Thoracic aorta (tissue), 2 donors: Measurements from ENCODE around the gene TP63. TPM values are rescaled to one million over a fixed set of nuclear protein-coding genes. Genes with fewer than 3 reads are reported as not detected.

ENCODE experiments used
- ATAC-seq: fragments of 150-250 bp; one replicate; pipeline ENCODE4 v1.8.0; 2017; ENCODE audit warnings: low read depth; ENCODE audit not compliant: insufficient number of reproducible peaks, low FRiP score
- DNase-seq: peaks from one replicate; pipeline ENCODE4 v3.0.0-alpha.2; 2020; ENCODE audit warnings: low spot score
- H3K27ac ChIP-seq, 2 donors: fragments of 200-600 bp; sonication (generic); 1 replicate in 1 of 2; 2 replicates in 1 of 2; pipeline ENCODE4 v1.5.1; 2016; ENCODE audit warnings: mild to moderate bottlenecking in 2 of 2, moderate library complexity in 2 of 2
- H3K27me3 ChIP-seq: fragments of 200-600 bp; sonication (generic); replicated peaks from 2 replicates; pipeline ENCODE4 v1.6.0; 2016; ENCODE audit warnings: mild to moderate bottlenecking; ENCODE audit not compliant: insufficient read depth
- H3K36me3 ChIP-seq: fragments of 200-600 bp; sonication (generic); one replicate; pipeline ENCODE4 v1.5.1; 2016
- H3K4me1 ChIP-seq, 2 donors: fragments of 200-600 bp; sonication (generic); 1 replicate in 1 of 2; 2 replicates in 1 of 2; pipeline versions ENCODE4 v1.5.1 to v1.6.0; 2016; ENCODE audit warnings: low read depth in 2 of 2, mild to moderate bottlenecking in 1 of 2; ENCODE audit not compliant: control insufficient read depth in 1 of 2
- H3K4me3 ChIP-seq: fragments of 200-600 bp; sonication (generic); 2 replicates; pipeline ENCODE4 v1.5.1; 2016; ENCODE audit warnings: mild to moderate bottlenecking
- H3K9me3 ChIP-seq: fragments of 200-600 bp; sonication (generic); 2 replicates; pipeline ENCODE4 v1.5.1; 2016
- total RNA-seq, 2 donors: library from RNA; depleted of rRNA; stranded (reverse); fragments of >200 nt; gene quantifications; one replicate each; pipeline versions ENCODE4 v1.1.0 to v1.2.3, GENCODE V29; 2016
- TF ChIP-seq, protein P1 (sequence below): fragments of 200-600 bp; sonication (generic); IDR thresholded peaks from one replicate; pipeline ENCODE4 v1.5.1; 2019; ENCODE audit warnings: antibody characterized with exemption

Gene TP63
- total RNA-seq, 2 donors from 2014 or later = 0.14 to 0.42 TPM

DNA sequence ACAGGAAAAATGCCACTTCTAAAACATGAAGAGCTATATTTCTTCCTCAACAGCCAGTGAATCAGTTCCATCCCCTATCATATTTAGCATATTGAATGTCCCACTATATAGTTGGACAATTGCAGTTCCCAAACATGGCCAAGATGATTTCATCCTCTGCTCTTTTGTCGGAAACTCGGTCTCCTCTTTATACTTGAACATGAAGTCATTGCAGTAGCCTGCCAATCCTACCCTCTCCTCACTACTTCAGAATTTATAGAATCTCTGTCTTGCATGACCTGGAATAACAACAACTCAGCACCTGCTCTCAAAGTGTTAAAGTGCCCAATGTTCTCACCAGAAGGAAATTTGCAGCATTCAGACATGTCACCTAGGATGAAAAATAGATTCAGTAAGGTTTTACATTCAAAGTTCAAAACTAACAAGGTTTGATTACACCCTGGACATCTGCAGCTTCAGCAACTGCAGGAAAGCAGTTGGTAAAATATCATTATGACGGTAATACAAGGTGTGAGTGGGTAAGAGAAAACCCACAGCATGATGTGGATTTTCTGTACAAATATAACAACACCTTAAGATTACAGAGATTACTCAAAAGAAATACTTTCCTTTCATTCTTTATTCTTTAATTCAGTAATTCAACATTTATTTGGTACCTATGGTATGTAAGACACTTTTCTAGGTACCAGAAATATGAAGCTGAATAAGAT, 52.5 kb downstream of the TP63 start:
- Histone ChIP-seq H3K4me3 (no peak overlapping the region), H3K27ac (no peak overlapping the region), H3K4me1 (no peaks in the 10 kb centered on the region), H3K27me3 (no peaks in the 10 kb centered on the region), H3K9me3 (no peaks in the 10 kb centered on the region), H3K36me3 (no peaks in the 10 kb centered on the region)
- ATAC-seq (no peak), DNase-seq (no peak)
- TF ChIP-seq, protein P1, sequence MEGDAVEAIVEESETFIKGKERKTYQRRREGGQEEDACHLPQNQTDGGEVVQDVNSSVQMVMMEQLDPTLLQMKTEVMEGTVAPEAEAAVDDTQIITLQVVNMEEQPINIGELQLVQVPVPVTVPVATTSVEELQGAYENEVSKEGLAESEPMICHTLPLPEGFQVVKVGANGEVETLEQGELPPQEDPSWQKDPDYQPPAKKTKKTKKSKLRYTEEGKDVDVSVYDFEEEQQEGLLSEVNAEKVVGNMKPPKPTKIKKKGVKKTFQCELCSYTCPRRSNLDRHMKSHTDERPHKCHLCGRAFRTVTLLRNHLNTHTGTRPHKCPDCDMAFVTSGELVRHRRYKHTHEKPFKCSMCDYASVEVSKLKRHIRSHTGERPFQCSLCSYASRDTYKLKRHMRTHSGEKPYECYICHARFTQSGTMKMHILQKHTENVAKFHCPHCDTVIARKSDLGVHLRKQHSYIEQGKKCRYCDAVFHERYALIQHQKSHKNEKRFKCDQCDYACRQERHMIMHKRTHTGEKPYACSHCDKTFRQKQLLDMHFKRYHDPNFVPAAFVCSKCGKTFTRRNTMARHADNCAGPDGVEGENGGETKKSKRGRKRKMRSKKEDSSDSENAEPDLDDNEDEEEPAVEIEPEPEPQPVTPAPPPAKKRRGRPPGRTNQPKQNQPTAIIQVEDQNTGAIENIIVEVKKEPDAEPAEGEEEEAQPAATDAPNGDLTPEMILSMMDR = no peak

DNA sequence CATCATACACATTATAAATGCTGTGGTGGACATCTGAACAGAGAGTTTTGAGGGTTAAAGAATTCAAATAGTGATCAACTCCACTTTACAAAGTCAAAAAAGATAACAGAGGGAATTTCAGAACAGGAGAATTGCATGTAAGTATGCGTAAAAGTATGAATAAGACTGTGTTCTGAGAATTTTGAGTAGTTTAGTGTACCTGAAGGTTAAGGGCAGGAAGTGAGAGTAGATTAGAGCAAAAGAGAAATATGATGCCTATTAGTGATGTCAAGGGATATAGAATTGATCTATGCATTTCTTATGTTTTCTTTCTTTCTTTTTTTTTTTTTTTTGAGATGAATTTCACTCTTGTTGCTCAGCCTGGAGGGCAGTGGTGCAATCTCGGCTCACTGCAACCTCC, 53.1 kb downstream of the TP63 start:
- H3K4me3 ChIP-seq = no peak overlapping the region
- ATAC-seq (no peak), DNase-seq (no peak)
- H3K27me3 ChIP-seq = no peaks in the 10 kb centered on the region
- H3K9me3 ChIP-seq = no peaks in the 10 kb centered on the region
- no peaks in the 10 kb centered on the region for H3K36me3 ChIP-seq
- H3K27ac ChIP-seq = no peak overlapping the region
- H3K4me1 ChIP-seq = no peaks in the 10 kb centered on the region
- TF ChIP-seq, protein P1 = no peak

DNA sequence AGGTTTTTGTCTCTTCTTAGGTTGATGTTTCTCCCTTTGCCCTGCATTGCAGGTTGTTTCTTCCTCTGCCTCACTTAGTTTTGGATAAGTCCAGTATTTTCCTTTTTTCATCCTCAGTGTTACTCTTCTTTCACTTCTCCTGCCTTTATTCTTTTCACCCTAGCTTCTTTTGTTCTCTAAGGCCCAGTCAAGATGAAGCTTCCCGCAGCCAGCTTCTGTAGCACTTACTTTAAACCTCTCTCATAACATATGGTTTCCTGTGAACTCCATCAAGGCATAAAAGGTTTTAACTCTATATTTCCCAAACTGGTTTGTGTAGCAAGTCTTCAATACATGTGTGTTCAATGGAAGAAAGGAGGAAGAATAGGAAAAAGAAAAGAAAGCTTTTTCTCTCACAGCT, 54.1 kb downstream of the TP63 start:
- no peaks in the 10 kb centered on the region for H3K27me3 ChIP-seq
- H3K9me3 ChIP-seq = no peaks in the 10 kb centered on the region
- TF ChIP-seq, protein P1 = no peak
- DNase-seq (no peak), ATAC-seq (no peak)
- H3K27ac ChIP-seq = no peak overlapping the region
- no peak overlapping the region for H3K4me3 ChIP-seq
- no peaks in the 10 kb centered on the region for H3K36me3 ChIP-seq
- H3K4me1 ChIP-seq = no peaks in the 10 kb centered on the region

DNA sequence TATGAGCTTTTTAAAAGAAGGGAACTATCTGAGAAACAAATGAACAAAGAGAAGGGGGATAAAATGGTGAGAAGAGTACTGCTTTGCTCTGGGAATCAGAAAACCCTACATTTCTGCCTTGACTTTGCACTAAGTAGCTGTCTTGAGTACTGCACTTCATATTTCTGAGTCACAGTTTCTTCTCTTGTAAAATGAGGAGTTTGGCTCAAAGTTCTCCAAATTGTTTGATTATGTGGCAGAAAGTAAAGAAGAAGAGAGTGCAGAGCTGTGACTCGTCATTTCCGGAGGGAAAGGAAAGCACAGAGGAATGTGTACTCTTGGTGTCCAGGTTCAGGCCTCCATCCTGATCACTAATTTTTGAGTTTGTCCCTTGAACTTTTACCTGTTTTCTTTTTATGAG, 54.7 kb downstream of the TP63 start:
- TF ChIP-seq, protein P1 = no peak
- no peak for DNase-seq

DNA sequence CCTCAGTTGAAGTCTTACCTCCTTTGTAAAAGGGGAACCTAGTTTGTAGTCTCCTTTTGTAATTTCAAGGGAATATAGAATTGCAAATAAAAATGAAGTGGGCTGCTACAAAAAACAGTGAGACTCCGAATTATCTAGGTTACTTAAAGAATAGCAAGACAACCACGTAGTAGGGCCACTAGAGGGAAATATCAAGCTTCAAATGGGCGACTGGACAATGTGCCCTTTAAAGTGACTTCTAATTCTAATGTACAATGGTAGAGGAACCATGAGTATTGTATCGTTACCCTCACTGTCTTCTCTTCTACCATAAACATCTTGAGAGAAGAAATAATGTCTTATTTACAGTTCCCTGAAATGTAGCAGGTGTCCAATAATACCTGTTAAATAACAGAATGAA, 56.3 kb downstream of the TP63 start:
- ATAC-seq (no peak), DNase-seq (no peak)
- no peaks in the 10 kb centered on the region for H3K9me3 ChIP-seq
- H3K4me3 ChIP-seq = no peak overlapping the region
- no peaks in the 10 kb centered on the region for H3K27me3 ChIP-seq
- H3K27ac ChIP-seq = no peak overlapping the region
- TF ChIP-seq, protein P1 = no peak
- H3K36me3 ChIP-seq = no peaks in the 10 kb centered on the region
- no peaks in the 10 kb centered on the region for H3K4me1 ChIP-seq

More for the DNA sequence above, 54.7 kb downstream of the TP63 start:
- Histone ChIP-seq H3K27ac (no peak overlapping the region), H3K4me3 (no peak overlapping the region), H3K4me1 (no peaks in the 10 kb centered on the region), H3K27me3 (no peaks in the 10 kb centered on the region), H3K36me3 (no peaks in the 10 kb centered on the region), H3K9me3 (no peaks in the 10 kb centered on the region)
- ATAC-seq = no peak
